Body of pancreas (tissue), 4 donors: ENCODE results near the gene OR2A7. TPM values are rescaled to one million over a fixed set of nuclear protein-coding genes. Genes with fewer than 3 reads are reported as not detected.
"Not testable (repeated sequence)": the region's sequence is repeated elsewhere in the genome, so short reads cannot be mapped to it uniquely, and the experiment has no call there.

ENCODE experiments used
- ATAC-seq: fragments of 150-250 bp; one replicate; pipeline ENCODE4 v1.9.1; 2016
- DNase-seq, 4 donors: peaks; one replicate each; pipeline ENCODE4 v3.0.0-alpha.2; 2019
- H3K27ac ChIP-seq, 4 donors: fragments of 200-600 bp; sonication (generic); 1 replicate in 3 of 4; 2 replicates in 1 of 4; pipeline versions ENCODE4 v1.5.1 to v1.6.1; 2016 to 2019; ENCODE audit warnings: mild to moderate bottlenecking in 1 of 4, mixed read lengths in 1 of 4, moderate library complexity in 1 of 4
- H3K27me3 ChIP-seq, 2 donors: fragments of 200-600 bp; sonication (generic); one replicate each; pipeline ENCODE4 v1.6.0; 2016; ENCODE audit warnings: mild to moderate bottlenecking in 1 of 2
- H3K36me3 ChIP-seq, 2 donors: fragments of 200-600 bp; sonication (generic); replicated peaks in 1 of 2; 2 replicates each; pipeline ENCODE4 v1.5.1; 2016; ENCODE audit warnings: low read depth in 2 of 2; ENCODE audit not compliant: insufficient read depth in 1 of 2
- H3K4me1 ChIP-seq: fragments of 200-600 bp; sonication (generic); one replicate; pipeline ENCODE4 v1.6.0; 2016
- H3K4me3 ChIP-seq, 2 donors: fragments of 200-600 bp; sonication (generic); 1 replicate in 1 of 2; 2 replicates in 1 of 2; pipeline ENCODE4 v1.5.1; 2016 to 2019
- H3K9me3 ChIP-seq, 3 donors: fragments of 200-600 bp; sonication (generic); 1 replicate in 2 of 3; 2 replicates in 1 of 3; pipeline ENCODE4 v1.5.1; 2016
- POLR2A ChIP-seq, 3 donors: fragments of 450-650 bp; IDR thresholded peaks; one replicate each; pipeline ENCODE4 v1.6.1; 2016; ENCODE audit warnings: antibody characterized with exemption in 3 of 3, mild to moderate bottlenecking in 2 of 3
- WGBS, 2 donors: methylation state at CpG; one replicate each; pipeline ENCODE4 v1.1.5; 2017; 5-methylcytosine and 5-hydroxymethylcytosine counted together
- intact Hi-C: fragments of 100-400 bp; cut with DNase I; formaldehyde crosslinking; loops from one replicate; pipeline ENCODE4 v1.15.1; 2023
- total RNA-seq, 2 donors: library from RNA; depleted of rRNA; stranded (reverse); fragments of >200 nt; gene quantifications; one replicate each; pipeline ENCODE4 v1.1.0, GENCODE V29; 2016
- TF ChIP-seq, protein P1 (sequence below), 7 experiments: fragments of 450-650 bp in 4 of 7; fragments of 200-600 bp in 3 of 7; sonication (generic) in 3 of 7; IDR thresholded peaks; one replicate each; pipeline ENCODE4 v1.5.1; 2016 to 2019; ENCODE audit warnings: antibody characterized with exemption in 7 of 7

Gene OR2A7
- total RNA-seq, 2 donors from 2014 or later, result 4.9 to 14.5 TPM

DNA sequence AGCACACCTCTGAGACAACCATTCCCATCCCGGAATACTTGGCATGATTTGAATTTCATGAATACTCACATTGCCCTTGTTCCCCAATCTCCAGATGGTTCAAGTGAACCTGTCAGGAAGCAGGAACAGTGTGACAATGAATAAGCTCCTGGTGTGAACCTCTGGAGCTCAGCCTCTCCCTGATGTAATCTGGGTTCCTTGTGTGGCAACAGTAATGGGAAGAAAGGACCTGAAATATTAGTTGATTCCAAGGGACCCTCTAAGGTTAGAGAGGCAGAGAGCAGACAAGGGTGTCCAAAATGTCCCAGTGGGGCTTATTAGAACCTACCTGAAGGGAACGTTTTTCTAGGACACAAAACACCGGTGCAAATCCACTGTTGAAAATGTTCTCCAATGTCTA lies 8.5 kb downstream of the OR2A7 start:
- H3K9me3 ChIP-seq, result no peaks in the 10 kb centered on the region
- ATAC-seq (no peak), DNase-seq (no peak)
- H3K27ac ChIP-seq, result no peak overlapping the region
- TF ChIP-seq, protein P1, sequence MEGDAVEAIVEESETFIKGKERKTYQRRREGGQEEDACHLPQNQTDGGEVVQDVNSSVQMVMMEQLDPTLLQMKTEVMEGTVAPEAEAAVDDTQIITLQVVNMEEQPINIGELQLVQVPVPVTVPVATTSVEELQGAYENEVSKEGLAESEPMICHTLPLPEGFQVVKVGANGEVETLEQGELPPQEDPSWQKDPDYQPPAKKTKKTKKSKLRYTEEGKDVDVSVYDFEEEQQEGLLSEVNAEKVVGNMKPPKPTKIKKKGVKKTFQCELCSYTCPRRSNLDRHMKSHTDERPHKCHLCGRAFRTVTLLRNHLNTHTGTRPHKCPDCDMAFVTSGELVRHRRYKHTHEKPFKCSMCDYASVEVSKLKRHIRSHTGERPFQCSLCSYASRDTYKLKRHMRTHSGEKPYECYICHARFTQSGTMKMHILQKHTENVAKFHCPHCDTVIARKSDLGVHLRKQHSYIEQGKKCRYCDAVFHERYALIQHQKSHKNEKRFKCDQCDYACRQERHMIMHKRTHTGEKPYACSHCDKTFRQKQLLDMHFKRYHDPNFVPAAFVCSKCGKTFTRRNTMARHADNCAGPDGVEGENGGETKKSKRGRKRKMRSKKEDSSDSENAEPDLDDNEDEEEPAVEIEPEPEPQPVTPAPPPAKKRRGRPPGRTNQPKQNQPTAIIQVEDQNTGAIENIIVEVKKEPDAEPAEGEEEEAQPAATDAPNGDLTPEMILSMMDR (IDR thresholded peaks at IDR 0.05), result no peak
- no peak for TF ChIP-seq POLR2A (IDR thresholded peaks at IDR 0.05)
- H3K4me1 ChIP-seq, result no peaks in the 10 kb centered on the region
- H3K27me3 ChIP-seq, result no peaks in the 10 kb centered on the region
- 67 to 72% methylated on average over 3 of the region's 3 CpGs for WGBS, 2 donors
- H3K36me3 ChIP-seq, result no peaks in the 10 kb centered on the region
- intact Hi-C loops, result no loop called here
- no peak overlapping the region for H3K4me3 ChIP-seq

DNA sequence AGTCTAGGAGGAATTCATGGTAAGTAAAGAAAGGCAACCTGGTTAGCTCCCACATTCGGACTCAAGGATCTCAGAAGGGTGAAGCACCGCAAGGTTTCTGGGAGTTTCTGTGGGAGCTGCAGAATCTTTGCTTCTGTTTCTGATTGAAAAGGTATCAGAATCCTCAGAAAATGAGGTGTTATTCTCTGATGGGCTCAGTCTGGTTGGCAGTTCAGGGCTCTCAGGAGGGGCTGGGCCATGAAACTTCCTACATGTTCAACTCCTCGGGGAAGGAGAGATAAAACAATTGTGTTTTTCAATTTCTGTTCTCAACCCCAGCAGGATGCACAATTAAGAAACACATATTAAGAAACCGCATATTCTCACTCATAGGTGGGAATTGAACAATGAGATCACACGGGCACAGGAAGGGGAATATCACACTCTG lies 9.1 kb downstream of the OR2A7 start:
- no peaks in the 10 kb centered on the region for H3K9me3 ChIP-seq
- TF ChIP-seq POLR2A (IDR thresholded peaks at IDR 0.05), result no peak
- TF ChIP-seq, protein P1 (IDR thresholded peaks at IDR 0.05), result no peak
- H3K36me3 ChIP-seq, result no peaks in the 10 kb centered on the region
- H3K27ac ChIP-seq, result no peak overlapping the region
- no peak for ATAC-seq
- no peaks in the 10 kb centered on the region for H3K4me1 ChIP-seq
- 81 to 82% methylated on average over 5 of the region's 5 CpGs for whole genome bisulfite sequencing, 2 donors
- H3K4me3 ChIP-seq, result no peak overlapping the region
- no peaks in the 10 kb centered on the region for H3K27me3 ChIP-seq
- no peak for DNase-seq
- intact Hi-C loops, result no loop called here

DNA sequence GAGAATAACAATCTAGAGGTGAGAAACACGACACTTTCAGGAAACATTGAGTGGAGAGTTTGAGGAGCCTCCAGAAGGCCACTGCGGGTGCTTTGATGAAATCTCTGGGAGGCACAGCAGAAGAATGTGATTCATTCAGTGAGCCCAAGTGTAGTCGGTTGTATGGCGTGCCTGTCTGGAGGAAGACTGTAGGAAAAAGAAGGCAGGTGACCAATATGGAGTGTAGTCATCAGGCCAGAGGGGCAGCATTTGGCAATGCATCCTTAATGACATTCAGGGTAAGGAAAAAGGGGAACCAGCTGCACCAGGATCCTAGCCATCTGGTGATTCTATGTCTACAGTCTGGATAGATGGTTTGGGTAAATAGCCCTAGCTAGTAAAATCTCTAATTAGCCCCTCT lies 12.3 kb downstream of the OR2A7 start:
- H3K4me1 ChIP-seq, H3K27ac ChIP-seq, H3K4me3 ChIP-seq, DNase-seq, H3K27me3 ChIP-seq, H3K36me3 ChIP-seq, H3K9me3 ChIP-seq, ATAC-seq, intact Hi-C loops: not testable (repeated sequence)
- WGBS, 2 donors, result no CpG with 5 or more reads among the region's 4 CpGs

DNA sequence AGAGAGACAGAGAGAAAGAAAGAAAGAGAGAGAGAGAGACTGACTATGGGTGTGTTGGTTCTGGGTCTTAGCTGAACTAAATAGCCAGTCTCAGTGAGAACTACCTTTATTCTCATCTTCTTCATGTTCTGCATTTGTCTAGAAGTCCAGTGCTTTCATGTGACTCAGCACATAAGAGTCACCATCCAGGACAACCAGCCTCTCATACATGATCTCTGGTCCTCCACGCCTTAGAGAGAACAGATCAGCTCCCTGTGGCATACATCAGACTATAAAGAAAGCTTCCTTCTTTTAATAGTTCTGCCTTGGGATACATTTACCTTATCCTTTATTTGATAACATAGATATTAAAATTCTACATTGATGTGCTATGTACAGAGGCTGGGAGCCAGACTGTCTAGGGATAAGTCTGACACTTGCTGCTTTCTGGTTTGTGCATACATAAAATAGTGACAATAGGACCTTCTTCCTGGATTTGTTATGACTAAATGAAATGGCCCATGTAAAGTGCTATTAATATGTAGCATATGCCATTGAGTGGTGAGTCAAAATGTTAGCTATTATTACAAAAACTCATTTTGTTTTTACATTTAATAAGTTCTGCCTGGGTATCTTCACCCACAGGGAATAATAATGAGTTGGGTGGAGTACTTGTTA lies 16.8 kb downstream of the OR2A7 start:
- no CpG with 5 or more reads among the region's 1 CpG for WGBS, 2 donors

DNA sequence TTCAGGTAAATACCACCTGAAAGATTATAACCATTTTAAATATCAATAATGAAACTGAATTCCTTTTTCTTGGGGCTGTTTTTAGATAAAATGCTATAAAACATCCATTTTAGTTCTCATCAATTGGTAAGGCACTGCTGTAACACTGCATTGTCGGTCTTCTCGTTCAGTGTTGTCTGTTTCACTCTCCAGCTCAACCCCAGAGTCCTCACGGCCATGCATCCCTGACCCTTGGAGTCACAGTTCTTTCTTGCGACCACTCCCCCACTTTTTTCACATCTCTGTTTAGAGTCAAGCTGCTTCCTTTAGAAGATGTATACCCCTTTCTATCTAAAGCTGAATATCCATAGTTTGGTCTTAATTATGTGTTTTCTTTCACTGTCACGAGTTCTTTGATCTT lies 17.6 kb downstream of the OR2A7 start:
- H3K27me3 ChIP-seq, result not testable (repeated sequence)
- WGBS, 2 donors, result no CpG with 5 or more reads among the region's 5 CpGs

More for the DNA sequence above, 16.8 kb downstream of the OR2A7 start:
- H3K4me3 ChIP-seq, H3K27ac ChIP-seq, intact Hi-C loops, H3K27me3 ChIP-seq, ATAC-seq, H3K9me3 ChIP-seq, H3K36me3 ChIP-seq, H3K4me1 ChIP-seq, DNase-seq: not testable (repeated sequence)

DNA sequence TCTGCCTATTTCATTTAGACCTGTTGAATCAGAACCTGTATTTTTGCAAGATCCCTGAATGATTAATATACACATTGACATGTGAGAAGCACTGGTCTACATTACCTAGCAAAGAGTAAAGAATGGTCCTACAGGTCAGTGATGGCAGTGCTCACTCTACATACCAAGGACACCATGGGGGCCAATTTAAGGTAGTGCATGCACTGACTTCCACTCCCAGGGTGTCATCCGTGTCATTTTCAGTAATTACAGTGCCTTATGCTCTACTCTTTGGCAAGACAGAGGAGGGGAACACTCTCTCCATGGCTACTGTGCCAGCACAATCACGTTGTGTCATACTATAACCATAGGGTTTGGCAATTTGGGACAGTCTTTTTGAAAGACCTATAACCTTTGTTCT lies 19.2 kb downstream of the OR2A7 start:
- H3K4me3 ChIP-seq, H3K27ac ChIP-seq, H3K9me3 ChIP-seq, H3K36me3 ChIP-seq, intact Hi-C loops, H3K27me3 ChIP-seq, H3K4me1 ChIP-seq, DNase-seq, ATAC-seq: not testable (repeated sequence)
- WGBS, 2 donors, result no CpG with 5 or more reads among the region's 2 CpGs

More for the DNA sequence above, 17.6 kb downstream of the OR2A7 start:
- ATAC-seq, intact Hi-C loops, H3K27ac ChIP-seq, H3K4me1 ChIP-seq, H3K4me3 ChIP-seq, H3K9me3 ChIP-seq, H3K36me3 ChIP-seq, DNase-seq: not testable (repeated sequence)

DNA sequence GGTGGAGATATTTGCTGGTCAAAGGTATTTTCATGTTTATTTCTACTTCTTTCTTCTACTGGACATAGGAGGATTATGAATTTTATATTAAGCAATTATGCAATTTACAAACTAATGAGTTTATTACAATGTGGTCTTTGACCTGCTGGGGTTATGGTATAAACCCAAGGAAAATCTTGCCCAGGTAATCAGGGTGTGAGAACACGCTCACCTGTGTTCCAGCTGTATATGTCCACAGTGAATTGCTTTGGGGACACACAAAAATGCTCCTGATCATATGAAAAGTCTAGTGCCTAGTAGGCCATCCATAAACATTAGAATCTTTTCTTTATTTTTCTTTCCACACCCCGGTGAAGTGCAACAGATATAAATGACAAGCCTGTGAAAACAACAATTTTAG lies 25.2 kb downstream of the OR2A7 start, which contains the start of gene OR2A42:
Gene OR2A42, minus strand, starts transcription at position 241 of the 400 bp plus-strand sequence. CDS start 6,762 bp downstream, outside the sequence.
- H3K36me3 ChIP-seq, intact Hi-C loops, ATAC-seq, H3K9me3 ChIP-seq, DNase-seq, H3K4me3 ChIP-seq, H3K4me1 ChIP-seq, H3K27me3 ChIP-seq, H3K27ac ChIP-seq: not testable (repeated sequence)
- WGBS, 2 donors, result 33 to 54% methylated on average over 1 of the region's 2 CpGs

DNA sequence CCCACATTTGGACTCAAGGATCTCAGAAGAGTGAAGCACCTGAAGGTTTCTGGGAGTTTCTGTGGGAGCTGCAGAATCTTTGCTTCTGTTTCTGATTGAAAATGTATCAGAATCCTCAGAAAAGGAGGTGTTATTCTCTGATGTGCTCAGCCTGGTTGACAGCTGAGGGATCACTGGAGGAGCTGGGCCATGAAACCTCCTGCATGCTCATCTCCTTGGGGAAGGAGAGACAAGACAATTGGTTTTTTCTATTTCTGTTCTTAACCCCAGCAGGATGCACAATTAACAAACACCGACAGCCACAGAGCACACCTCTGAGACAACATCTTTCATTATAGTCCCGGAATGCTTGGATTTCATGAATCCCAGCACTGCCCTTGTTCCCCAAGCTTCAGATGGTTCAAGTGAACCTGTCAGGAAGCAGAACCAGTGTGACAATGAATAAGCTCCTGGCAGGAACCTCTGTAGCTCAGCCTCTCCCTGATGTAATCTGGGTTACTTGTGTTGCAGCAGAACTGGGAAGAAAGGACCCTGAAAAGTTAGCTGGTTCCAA lies 26.0 kb downstream of the OR2A7 start:
- WGBS, 2 donors, result 83 to 93% methylated on average over 2 of the region's 2 CpGs
- H3K27me3 ChIP-seq, H3K36me3 ChIP-seq, intact Hi-C loops, H3K4me1 ChIP-seq, ATAC-seq, DNase-seq, H3K4me3 ChIP-seq, H3K9me3 ChIP-seq, H3K27ac ChIP-seq: not testable (repeated sequence)

DNA sequence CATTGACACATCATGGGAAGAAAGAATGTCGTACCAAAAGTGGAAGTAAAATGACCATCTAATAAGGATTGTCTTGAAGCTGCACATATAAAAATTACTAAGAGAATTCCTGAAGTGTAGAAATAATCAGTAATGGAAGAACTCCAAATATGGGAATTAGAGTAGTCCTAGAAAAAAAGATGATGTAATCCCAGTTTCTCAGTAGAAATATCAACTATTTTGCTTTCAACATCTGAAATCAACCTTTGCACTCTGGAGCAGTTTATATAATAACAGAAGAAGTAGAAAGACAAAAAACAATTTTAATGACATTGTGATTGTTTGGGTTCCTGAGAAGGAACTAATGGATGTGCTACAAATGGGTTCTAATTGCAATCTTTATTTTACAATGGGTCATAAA lies 31.6 kb downstream of the OR2A7 start:
- H3K9me3 ChIP-seq, DNase-seq, H3K27ac ChIP-seq, H3K4me1 ChIP-seq, H3K36me3 ChIP-seq, intact Hi-C loops, H3K27me3 ChIP-seq, H3K4me3 ChIP-seq, ATAC-seq: not testable (repeated sequence)
- 77 to 81% methylated on average over 1 of the region's 1 CpG for WGBS, 2 donors

DNA sequence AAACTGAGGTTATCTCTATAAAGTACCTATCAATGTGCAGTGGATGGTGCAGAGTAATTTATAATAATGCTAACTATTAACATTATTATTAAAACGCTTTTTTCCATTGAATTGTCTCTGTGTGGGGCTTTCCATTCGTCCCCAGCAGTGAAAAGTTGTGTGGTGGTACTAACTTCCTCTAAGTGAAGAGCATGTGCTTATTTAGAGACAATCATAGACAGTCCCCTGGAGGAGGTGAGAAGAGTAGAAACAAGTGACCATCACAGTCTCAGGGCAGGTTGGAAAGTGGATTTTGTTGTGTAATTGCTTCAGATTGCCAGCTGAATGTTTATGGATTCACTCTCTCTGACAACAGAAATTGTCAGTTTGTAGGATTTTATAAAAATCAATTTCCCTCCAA lies 33.6 kb downstream of the OR2A7 start:
- H3K27ac ChIP-seq, H3K4me3 ChIP-seq, ATAC-seq, intact Hi-C loops, H3K36me3 ChIP-seq, H3K9me3 ChIP-seq, H3K4me1 ChIP-seq, H3K27me3 ChIP-seq, DNase-seq: not testable (repeated sequence)
- no CpG with 5 or more reads among the region's 2 CpGs for WGBS, 2 donors
